GM19372 (cell line): ENCODE results near the gene RICTOR.

Source experiments
- ATAC-seq: cut with Tn5 transposase; IDR thresholded peaks from one replicate; pipeline ENCODE4 v1.9.1; 2021; ENCODE audit warnings: mild to moderate bottlenecking, low read depth, moderate library complexity; ENCODE audit not compliant: unreplicated experiment

Gene RICTOR

GRCh38 chr5:39074017-39074814 is at the start of gene RICTOR:
Gene RICTOR, minus strand, starts transcription at chr5:39074399. Its CDS starts 22 bp downstream, at chr5:39074377.
- peak; percentile 71 for ATAC-seq

- ATAC-seq: no peak
Measured at GRCh38 chr5:39121922-39122321, 47.7 kb upstream of the RICTOR start.

- ATAC-seq: no peak
Measured at GRCh38 chr5:39121315-39121714, 47.1 kb upstream of the RICTOR start.

- ATAC-seq: no peak
Measured at GRCh38 chr5:39120052-39120420, 45.8 kb upstream of the RICTOR start.

GRCh38 chr5:39119404-39120051 is 45.3 kb upstream of the RICTOR start:
- no peak for ATAC-seq

- no peak for ATAC-seq
Measured at GRCh38 chr5:39118638-39119037, 44.4 kb upstream of the RICTOR start.

GRCh38 chr5:39117401-39117800 is 43.2 kb upstream of the RICTOR start:
- no peak for ATAC-seq

GRCh38 chr5:39116344-39117170 is 42.4 kb upstream of the RICTOR start:
- no peak for ATAC-seq

- ATAC-seq: no peak
Measured at GRCh38 chr5:39115644-39116343, 41.6 kb upstream of the RICTOR start.

- ATAC-seq: no peak
Measured at GRCh38 chr5:39114155-39114554, 40.0 kb upstream of the RICTOR start.

- no peak for ATAC-seq
Measured at GRCh38 chr5:39113354-39113953, 39.3 kb upstream of the RICTOR start.

GRCh38 chr5:39109606-39110005 is 35.4 kb upstream of the RICTOR start:
- ATAC-seq: no peak

GRCh38 chr5:39108987-39109386 is 34.8 kb upstream of the RICTOR start:
- ATAC-seq: no peak

- ATAC-seq: no peak
Measured at GRCh38 chr5:39107350-39107749, 33.2 kb upstream of the RICTOR start.

GRCh38 chr5:39106322-39106721 is 32.1 kb upstream of the RICTOR start:
- no peak for ATAC-seq

GRCh38 chr5:39104221-39104620 is 30.0 kb upstream of the RICTOR start:
- ATAC-seq: no peak

- no peak for ATAC-seq
Measured at GRCh38 chr5:39102684-39103155, 28.5 kb upstream of the RICTOR start.

- ATAC-seq: no peak
Measured at GRCh38 chr5:39100851-39101396, 26.7 kb upstream of the RICTOR start.

GRCh38 chr5:39100301-39100850 is 26.2 kb upstream of the RICTOR start:
- ATAC-seq: no peak
